Measurements from ENCODE around the gene KIF2B.

The KIF2B gene, protein sequence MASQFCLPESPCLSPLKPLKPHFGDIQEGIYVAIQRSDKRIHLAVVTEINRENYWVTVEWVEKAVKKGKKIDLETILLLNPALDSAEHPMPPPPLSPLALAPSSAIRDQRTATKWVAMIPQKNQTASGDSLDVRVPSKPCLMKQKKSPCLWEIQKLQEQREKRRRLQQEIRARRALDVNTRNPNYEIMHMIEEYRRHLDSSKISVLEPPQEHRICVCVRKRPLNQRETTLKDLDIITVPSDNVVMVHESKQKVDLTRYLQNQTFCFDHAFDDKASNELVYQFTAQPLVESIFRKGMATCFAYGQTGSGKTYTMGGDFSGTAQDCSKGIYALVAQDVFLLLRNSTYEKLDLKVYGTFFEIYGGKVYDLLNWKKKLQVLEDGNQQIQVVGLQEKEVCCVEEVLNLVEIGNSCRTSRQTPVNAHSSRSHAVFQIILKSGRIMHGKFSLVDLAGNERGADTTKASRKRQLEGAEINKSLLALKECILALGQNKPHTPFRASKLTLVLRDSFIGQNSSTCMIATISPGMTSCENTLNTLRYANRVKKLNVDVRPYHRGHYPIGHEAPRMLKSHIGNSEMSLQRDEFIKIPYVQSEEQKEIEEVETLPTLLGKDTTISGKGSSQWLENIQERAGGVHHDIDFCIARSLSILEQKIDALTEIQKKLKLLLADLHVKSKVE

DNA sequence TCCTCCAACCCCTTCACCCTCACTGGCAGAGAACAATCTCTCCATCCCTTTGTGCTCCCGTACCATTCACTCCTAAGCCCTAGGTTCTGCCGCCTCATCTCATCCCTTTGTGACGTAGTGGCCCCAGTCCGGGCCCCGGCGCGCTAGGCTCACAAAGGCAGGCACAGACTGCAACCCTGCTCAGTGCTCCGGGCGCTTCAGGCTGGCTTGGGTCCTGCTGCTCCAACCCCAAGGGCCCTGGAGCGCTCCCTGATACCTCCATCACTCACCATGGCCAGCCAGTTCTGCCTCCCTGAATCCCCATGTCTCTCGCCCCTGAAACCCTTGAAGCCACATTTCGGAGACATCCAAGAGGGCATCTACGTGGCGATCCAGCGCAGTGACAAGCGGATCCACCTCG is at the start of gene KIF2B:
TSS of gene KIF2B (plus strand) at position 164 of the 400 bp plus-strand sequence. CDS start at position 271, 107 bp downstream.
- CTCF ChIA-PET, result no interaction called here
- TF ChIP-seq, protein P1, sequence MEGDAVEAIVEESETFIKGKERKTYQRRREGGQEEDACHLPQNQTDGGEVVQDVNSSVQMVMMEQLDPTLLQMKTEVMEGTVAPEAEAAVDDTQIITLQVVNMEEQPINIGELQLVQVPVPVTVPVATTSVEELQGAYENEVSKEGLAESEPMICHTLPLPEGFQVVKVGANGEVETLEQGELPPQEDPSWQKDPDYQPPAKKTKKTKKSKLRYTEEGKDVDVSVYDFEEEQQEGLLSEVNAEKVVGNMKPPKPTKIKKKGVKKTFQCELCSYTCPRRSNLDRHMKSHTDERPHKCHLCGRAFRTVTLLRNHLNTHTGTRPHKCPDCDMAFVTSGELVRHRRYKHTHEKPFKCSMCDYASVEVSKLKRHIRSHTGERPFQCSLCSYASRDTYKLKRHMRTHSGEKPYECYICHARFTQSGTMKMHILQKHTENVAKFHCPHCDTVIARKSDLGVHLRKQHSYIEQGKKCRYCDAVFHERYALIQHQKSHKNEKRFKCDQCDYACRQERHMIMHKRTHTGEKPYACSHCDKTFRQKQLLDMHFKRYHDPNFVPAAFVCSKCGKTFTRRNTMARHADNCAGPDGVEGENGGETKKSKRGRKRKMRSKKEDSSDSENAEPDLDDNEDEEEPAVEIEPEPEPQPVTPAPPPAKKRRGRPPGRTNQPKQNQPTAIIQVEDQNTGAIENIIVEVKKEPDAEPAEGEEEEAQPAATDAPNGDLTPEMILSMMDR (IDR thresholded peaks at IDR 0.05; ENCODE audit: control extremely low read depth, extremely low read depth, low read depth, missing control alignments), result no peak
- POLR2A ChIA-PET, result no interaction called here
- DNase-seq (ENCODE audit: extremely low spot score), result no peak

GRCh38 chr17:53780320-53780719 is 42.4 kb upstream of the KIF2B start:
- POLR2A ChIA-PET, result no interaction called here
- TF ChIP-seq, protein P1 (IDR thresholded peaks at IDR 0.05; ENCODE audit: control extremely low read depth, extremely low read depth, low read depth, missing control alignments), result no peak
- CTCF ChIA-PET, result no interaction called here
- no peak for DNase-seq (ENCODE audit: extremely low spot score)

DNA sequence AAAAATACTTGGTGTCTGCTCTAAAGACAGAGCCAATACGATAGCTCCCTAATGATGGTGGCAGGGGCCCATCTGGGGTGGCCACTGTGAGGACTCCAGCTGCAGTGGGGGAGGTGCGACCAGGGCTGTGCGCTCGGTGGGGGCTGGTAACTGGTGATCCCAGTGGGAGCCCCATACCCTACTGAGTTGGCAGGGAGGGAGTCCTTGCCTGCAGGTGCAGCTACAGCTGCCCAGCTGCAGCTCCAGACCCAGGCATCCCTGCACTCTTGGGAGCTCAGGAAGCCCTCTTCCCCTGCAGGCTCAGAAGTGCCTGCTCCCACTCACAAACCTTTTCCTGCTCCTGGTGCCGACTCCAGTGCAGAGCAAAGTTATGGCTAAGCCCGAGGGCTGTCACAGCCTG is 31.2 kb upstream of the KIF2B start:
- ChIA-PET POLR2A (no interaction called here), CTCF (interaction anchor here (1.3 kb wide), 1 partner anchor 25 kb away, joined by 3 read pairs; no protein-coding TSS in a partner anchor)
- TF ChIP-seq, protein P1 (IDR thresholded peaks at IDR 0.05; ENCODE audit: control extremely low read depth, extremely low read depth, low read depth, missing control alignments), result no peak
- no peak for DNase-seq (ENCODE audit: extremely low spot score)

DNA sequence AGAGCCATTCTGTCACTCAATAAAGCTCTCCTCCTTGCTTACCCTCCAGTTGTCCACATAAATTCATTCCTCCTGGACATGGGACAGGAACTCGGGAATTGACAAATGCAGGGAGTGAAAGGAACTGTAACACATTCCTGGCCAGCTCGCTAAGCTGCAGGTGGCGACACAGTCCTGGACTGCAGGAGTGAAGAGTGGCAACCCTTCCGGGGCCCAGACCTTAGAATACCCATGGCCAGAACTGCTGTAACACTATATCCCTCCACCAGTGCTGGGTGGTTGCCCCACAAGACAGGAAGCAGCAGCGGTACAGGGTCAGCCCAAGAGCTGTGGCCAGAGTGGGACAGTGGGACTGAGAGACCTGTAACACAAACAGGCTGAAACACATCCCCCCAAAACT is 30.3 kb upstream of the KIF2B start:
- ChIA-PET POLR2A (no interaction called here), CTCF (interaction anchor here (1.3 kb wide), 1 partner anchor 25 kb away, joined by 3 read pairs; no protein-coding TSS in a partner anchor)
- no peak for DNase-seq (ENCODE audit: extremely low spot score)
- TF ChIP-seq, protein P1 (IDR thresholded peaks at IDR 0.05; ENCODE audit: control extremely low read depth, extremely low read depth, low read depth, missing control alignments), result no peak

DNA sequence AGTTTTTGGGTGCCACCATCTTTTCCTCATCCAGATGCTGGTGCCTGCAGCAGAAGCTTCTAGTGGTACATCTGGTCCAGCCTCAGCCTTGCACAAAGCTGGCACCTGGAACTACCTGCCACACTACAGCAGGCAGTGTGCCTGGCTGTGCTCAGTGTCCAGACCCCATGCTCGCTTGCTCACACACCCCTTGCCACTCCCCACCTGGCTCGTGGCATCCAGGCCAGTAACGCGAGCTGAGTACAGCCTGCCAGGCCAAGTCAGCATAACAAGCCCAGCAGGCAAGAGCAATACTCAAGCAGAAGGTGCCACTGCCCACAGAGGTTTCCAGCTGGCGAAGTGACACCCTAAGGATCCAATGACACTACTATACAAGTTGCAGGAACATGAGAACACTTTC is 29.7 kb upstream of the KIF2B start:
- POLR2A ChIA-PET, result no interaction called here
- CTCF ChIA-PET, result no interaction called here
- no peak for DNase-seq (ENCODE audit: extremely low spot score)
- TF ChIP-seq, protein P1 (IDR thresholded peaks at IDR 0.05; ENCODE audit: control extremely low read depth, extremely low read depth, low read depth, missing control alignments), result no peak

GRCh38 chr17:53794875-53795274 is 27.9 kb upstream of the KIF2B start:
- CTCF ChIA-PET, result no interaction called here
- POLR2A ChIA-PET, result no interaction called here
- TF ChIP-seq, protein P1 (IDR thresholded peaks at IDR 0.05; ENCODE audit: control extremely low read depth, extremely low read depth, low read depth, missing control alignments), result no peak

More at GRCh38 chr17:53794875-53795274, 27.9 kb upstream of the KIF2B start:
- DNase-seq (ENCODE audit: extremely low spot score), result no peak
